H1 (cell line): Measurements from ENCODE around the gene SPTBN4. TPM values are rescaled to one million over a fixed set of nuclear protein-coding genes. Genes with fewer than 3 reads are reported as not detected.

Source experiments
- CTCF ChIA-PET: fragments of 300-600 bp; sonication (Branson Sonifier 250); formaldehyde crosslinking; loops from one replicate; lab custom pipeline; 2021; ENCODE audit not compliant: partially characterized antibody; lab: Charles Lee
- POLR2A ChIA-PET: fragments of 300-600 bp; sonication (Branson Sonifier 250); formaldehyde crosslinking; loops from one replicate; lab custom pipeline; 2021; ENCODE audit warnings: inconsistent platforms; ENCODE audit not compliant: partially characterized antibody; lab: Charles Lee
- DNase-seq, 2 experiments: peaks; one replicate each; pipeline versions ENCODE4 v3.0.0 to v3.0.0-alpha.2; 2010 to 2022; ENCODE audit warnings: low spot score in 2 of 2, low read depth in 1 of 2, mixed read lengths in 1 of 2
- FAIRE-seq: peaks from 2 replicates; lab custom pipeline; 2011; peaks lifted over from hg19 to GRCh38; lab: Jason Lieb, UNC
- H2AFZ ChIP-seq: 2 replicates; pipeline ENCODE4 v1.8.1; 2012; ENCODE audit warnings: low read length, inconsistent platforms
- H2AK5ac ChIP-seq: 2 replicates; pipeline ENCODE4 v1.6.1; 2013; ENCODE audit warnings: low read depth, low read length
- H2BK120ac ChIP-seq: replicated peaks from 2 replicates; pipeline ENCODE3; 2013; ENCODE audit warnings: low read depth, low read length, inconsistent platforms
- H2BK12ac ChIP-seq: 2 replicates; pipeline ENCODE4 v1.6.1; 2013; ENCODE audit warnings: low read depth, low read length
- H2BK15ac ChIP-seq: 2 replicates; pipeline ENCODE4 v1.6.1; 2013; ENCODE audit warnings: low read length
- H2BK20ac ChIP-seq: 2 replicates; pipeline ENCODE4 v1.6.1; 2013; ENCODE audit warnings: low read length
- H2BK5ac ChIP-seq: 2 replicates; pipeline ENCODE4 v1.6.1; 2013; ENCODE audit warnings: low read depth, low read length
- H3K14ac ChIP-seq: 2 replicates; pipeline ENCODE4 v1.6.1; 2013; ENCODE audit warnings: inconsistent platforms; ENCODE audit not compliant: insufficient read length
- H3K18ac ChIP-seq: 2 replicates; pipeline ENCODE4 v1.6.1; 2013; ENCODE audit warnings: low read length; ENCODE audit errors: extremely low read depth
- H3K23ac ChIP-seq: 2 replicates; pipeline ENCODE4 v1.6.1; 2013; ENCODE audit warnings: inconsistent platforms; ENCODE audit not compliant: insufficient read length
- H3K23me2 ChIP-seq: 2 replicates; pipeline ENCODE4 v1.6.1; 2013; ENCODE audit warnings: low read depth, low read length
- H3K27ac ChIP-seq: 2 replicates; pipeline ENCODE4 v1.6.1; 2011; ENCODE audit warnings: low read depth, low read length, inconsistent platforms
- H3K27me3 ChIP-seq, 4 experiments: replicated peaks in 1 of 4; 1 replicate in 1 of 4; 2 replicates in 3 of 4; pipeline versions ENCODE4 v1.6.1 to v1.8.1; 2011 to 2013; ENCODE audit warnings: low read length in 3 of 4, mild to moderate bottlenecking in 3 of 4, inconsistent platforms in 2 of 4, mixed read lengths in 2 of 4, moderate library complexity in 1 of 4; ENCODE audit not compliant: control insufficient read depth in 3 of 4, insufficient read depth in 3 of 4; ENCODE audit errors: extremely low read depth in 1 of 4
- H3K36me3 ChIP-seq, 4 experiments: 2 replicates each; pipeline versions ENCODE4 v1.6.1 to v1.8.1; 2011 to 2013; ENCODE audit warnings: mild to moderate bottlenecking in 4 of 4, low read length in 3 of 4, moderate library complexity in 2 of 4, control low read depth in 1 of 4, inconsistent platforms in 1 of 4; ENCODE audit not compliant: insufficient read depth in 4 of 4, control insufficient read depth in 2 of 4
- H3K4ac ChIP-seq: replicated peaks from 2 replicates; pipeline ENCODE3; 2013; ENCODE audit warnings: low read length, low read depth, mixed read lengths, inconsistent platforms; ENCODE audit not compliant: insufficient read length
- H3K4me1 ChIP-seq, 4 experiments: replicated peaks in 1 of 4; 1 replicate in 1 of 4; 2 replicates in 3 of 4; pipeline versions ENCODE4 v1.6.1 to v1.8.1; 2011 to 2013; ENCODE audit warnings: low read length in 3 of 4, inconsistent platforms in 2 of 4, mixed read lengths in 1 of 4; ENCODE audit not compliant: insufficient read depth in 4 of 4, control insufficient read depth in 3 of 4
- H3K4me2 ChIP-seq, 2 experiments: 2 replicates each; pipeline versions ENCODE4 v1.6.1 to v1.8.1; 2011 to 2013; ENCODE audit warnings: low read depth in 2 of 2, low read length in 2 of 2, control low read depth in 1 of 2, inconsistent platforms in 1 of 2, mild to moderate bottlenecking in 1 of 2; ENCODE audit not compliant: insufficient read depth in 1 of 2
- H3K4me3 ChIP-seq, 4 experiments: fragments of 200-600, 300-600 bp in 1 of 4; sonication (generic), shearing (Covaris generic), sonication (Bioruptor Twin) in 1 of 4; 2 replicates each; pipeline versions ENCODE4 v1.5.1 to v1.8.1; 2011 to 2016; ENCODE audit warnings: low read length in 4 of 4, low read depth in 3 of 4, control low read depth in 2 of 4, inconsistent platforms in 2 of 4, mild to moderate bottlenecking in 2 of 4, mixed read lengths in 1 of 4, moderate library complexity in 1 of 4; ENCODE audit not compliant: insufficient read depth in 2 of 4; ENCODE audit errors: extremely low read depth in 1 of 4
- H3K56ac ChIP-seq: replicated peaks from 2 replicates; pipeline ENCODE3; 2013; ENCODE audit warnings: low read depth, mild to moderate bottlenecking, mixed read lengths, low read length, inconsistent platforms; ENCODE audit not compliant: insufficient read length
- H3K79me1 ChIP-seq: 2 replicates; pipeline ENCODE4 v1.6.1; 2013; ENCODE audit warnings: low read depth, low read length, control low read depth
- H3K79me2 ChIP-seq, 2 experiments: 2 replicates each; pipeline versions ENCODE4 v1.6.1 to v1.8.1; 2012 to 2013; ENCODE audit warnings: low read length in 2 of 2, mild to moderate bottlenecking in 2 of 2, inconsistent platforms in 1 of 2; ENCODE audit not compliant: insufficient read depth in 2 of 2, control insufficient read depth in 1 of 2
- H3K9ac ChIP-seq, 4 experiments: replicated peaks in 1 of 4; 1 replicate in 1 of 4; 2 replicates in 3 of 4; pipeline versions ENCODE4 v1.6.1 to v1.8.1; 2011 to 2013; ENCODE audit warnings: low read depth in 3 of 4, low read length in 3 of 4, control low read depth in 2 of 4, mild to moderate bottlenecking in 2 of 4, moderate library complexity in 2 of 4, inconsistent platforms in 1 of 4; ENCODE audit errors: extremely low read depth in 1 of 4
- H3K9me3 ChIP-seq, 2 experiments: 2 replicates each; pipeline versions ENCODE4 v1.6.1 to v1.8.1; 2012 to 2013; ENCODE audit warnings: mild to moderate bottlenecking in 2 of 2, moderate library complexity in 2 of 2, control low read depth in 1 of 2, inconsistent platforms in 1 of 2, low read depth in 1 of 2, low read length in 1 of 2, mixed read lengths in 1 of 2; ENCODE audit not compliant: insufficient read depth in 2 of 2
- H4K20me1 ChIP-seq, 2 experiments: replicated peaks in 1 of 2; 2 replicates each; pipeline versions ENCODE3 to v1.8.1; 2011 to 2013; ENCODE audit warnings: inconsistent platforms in 2 of 2, low read length in 2 of 2, mild to moderate bottlenecking in 1 of 2; ENCODE audit not compliant: insufficient read depth in 2 of 2, control insufficient read depth in 1 of 2
- H4K5ac ChIP-seq: 2 replicates; pipeline ENCODE4 v1.6.1; 2013; ENCODE audit warnings: low read length, low read depth, mixed read lengths, inconsistent platforms; ENCODE audit not compliant: insufficient read length
- H4K8ac ChIP-seq: 2 replicates; pipeline ENCODE4 v1.8.0; 2013; ENCODE audit warnings: mild to moderate bottlenecking, moderate library complexity, low read length, inconsistent platforms; ENCODE audit not compliant: insufficient read depth; ENCODE audit errors: extremely low read depth
- H4K91ac ChIP-seq: replicated peaks from 2 replicates; pipeline ENCODE3; 2013; ENCODE audit warnings: low read length, mixed read lengths, inconsistent platforms; ENCODE audit not compliant: insufficient read length
- CTBP2 ChIP-seq: IDR thresholded peaks from 2 replicates; pipeline ENCODE4 v1.7.0; 2011; ENCODE audit warnings: borderline replicate concordance, mild to moderate bottlenecking, moderate library complexity, mixed read lengths, low read length; ENCODE audit not compliant: insufficient read depth, insufficient read length
- GABPA ChIP-seq: IDR thresholded peaks from 2 replicates; pipeline ENCODE4 v1.6.1; 2011; ENCODE audit warnings: mild to moderate bottlenecking, low read length, moderate library complexity, borderline replicate concordance; ENCODE audit not compliant: insufficient read depth
- GTF2F1 ChIP-seq: IDR thresholded peaks from 2 replicates; pipeline ENCODE4 v1.6.1; 2012; ENCODE audit warnings: low read depth, low read length, improper control_type of control experiment, borderline replicate concordance
- KDM5A ChIP-seq: fragments of 200-600 bp; IDR thresholded peaks from 2 replicates; pipeline ENCODE4 v1.7.1; 2012; ENCODE audit warnings: mild to moderate bottlenecking, low read length, inconsistent platforms, mixed read lengths
- RBBP5 ChIP-seq: IDR thresholded peaks from 2 replicates; pipeline ENCODE4 v1.7.1; 2012; ENCODE audit warnings: low read depth, mild to moderate bottlenecking, inconsistent platforms, low read length, moderate library complexity, borderline replicate concordance
- SIN3A ChIP-seq, 2 experiments: IDR thresholded peaks in 1 of 2; conservative IDR thresholded peaks in 1 of 2; 2 replicates each; pipeline ENCODE4 v1.6.1; 2011 to 2012; ENCODE audit warnings: low read length in 2 of 2, improper control_type of control experiment in 1 of 2, low read depth in 1 of 2, mild to moderate bottlenecking in 1 of 2
- TCF12 ChIP-seq: IDR thresholded peaks from 2 replicates; pipeline ENCODE4 v1.6.1; 2011; ENCODE audit warnings: low read depth, mild to moderate bottlenecking, low read length
- ZNF274 ChIP-seq: IDR thresholded peaks from 2 replicates; pipeline ENCODE4 v1.7.0; 2012; ENCODE audit warnings: low read length, borderline replicate concordance; ENCODE audit errors: extremely low read depth
- whole genome bisulfite sequencing, 2 experiments: shearing (Covaris generic) in 1 of 2; methylation state at CpG; one replicate each; pipeline versions ENCODE4 v1.1.6 to v1.1.7; 2013 to 2015; ENCODE audit warnings: low lambda C conversion rate in 2 of 2, mixed read lengths in 2 of 2, inconsistent platforms in 1 of 2, low coverage in 1 of 2, missing lambda C conversion rate in 1 of 2; ENCODE audit not compliant: insufficient replicate concordance in 2 of 2, insufficient coverage in 1 of 2, insufficient read length in 1 of 2; ENCODE audit errors: extremely low coverage in 1 of 2, missing lambda C conversion rate in 1 of 2; 5-methylcytosine and 5-hydroxymethylcytosine counted together
- polyA plus RNA-seq, 7 experiments: library from polyadenylated mRNA; depleted of rRNA in 3 of 7; stranded (reverse) in 5 of 7; unstranded in 2 of 7; fragments of >200 nt in 5 of 7; fragments of 200-250 nt in 2 of 7; gene quantifications; 1 replicate in 5 of 7; 2 replicates in 1 of 7; 4 replicates in 1 of 7; pipeline versions ENCODE4 v1.2.1 to v1.2.3, GENCODE V29; 2011 to 2013; ENCODE audit warnings: missing spikeins in 2 of 7, mixed read lengths in 2 of 7
- total RNA-seq: library from RNA; stranded (reverse); fragmentation: NEBNext Ultra II Directional; extraction: Animal tissue kit (Norgen Biotek cat#: 25700); gene quantifications from 2 replicates; pipeline ENCODE4 v1.2.1, GENCODE V29; 2021
- TF ChIP-seq, protein P1 (sequence below): IDR thresholded peaks from 2 replicates; pipeline ENCODE4 v1.6.1; 2012; ENCODE audit warnings: low read length, inconsistent platforms

SPTBN4 gene
- total and polyA plus RNA-seq, 2 of the 8 experiments (the other 6 are each of a cell fraction or from before 2014, with no cell fraction given): 1.9 to 3.0 TPM

DNA sequence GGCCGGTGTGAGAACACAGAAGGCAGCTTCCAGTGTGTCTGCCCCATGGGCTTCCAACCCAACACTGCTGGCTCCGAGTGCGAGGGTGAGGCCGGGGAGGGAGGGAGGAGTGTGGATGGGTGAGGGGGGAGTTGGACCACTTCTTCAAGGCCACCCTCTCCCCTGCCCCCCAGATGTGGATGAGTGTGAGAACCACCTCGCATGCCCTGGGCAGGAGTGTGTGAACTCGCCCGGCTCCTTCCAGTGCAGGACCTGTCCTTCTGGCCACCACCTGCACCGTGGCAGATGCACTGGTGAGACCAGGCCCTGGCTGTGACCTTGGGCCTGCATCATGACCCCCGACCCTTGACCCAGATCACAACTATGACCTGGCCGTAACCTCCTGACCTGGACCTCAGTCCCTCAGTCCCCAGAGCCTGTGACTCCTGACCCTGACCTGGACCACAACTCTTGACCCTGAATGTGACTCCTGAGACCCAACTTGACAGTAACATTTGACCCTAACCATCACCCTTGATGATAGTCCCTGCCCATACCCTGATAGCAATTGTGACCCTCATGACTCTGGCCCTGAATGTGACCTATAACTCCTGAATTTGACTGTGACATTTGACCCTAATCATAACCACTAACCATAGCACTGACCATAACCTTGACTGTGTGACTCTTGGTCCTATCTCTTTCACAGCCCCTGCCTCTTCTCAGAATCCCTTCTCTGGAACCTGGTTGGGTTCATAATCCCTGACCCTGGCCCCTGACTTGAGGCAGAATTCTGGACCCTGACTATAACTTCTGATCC is 145.3 kb downstream of the SPTBN4 start:
- Histone ChIP-seq H2BK5ac (no peak overlapping the region), H2AK5ac (no peak overlapping the region), H3K9ac (no peak overlapping the region), H3K23ac (no peak overlapping the region), H3K4me2 (peak overlapping the region in 1 of 2 experiments; percentile 91; a peak in 1 of 4 replicates), H3K79me1 (no peaks in the 10 kb centered on the region), H4K5ac (no peak overlapping the region), H3K23me2 (peaks cover 21% of the 10 kb centered on the region), H3K27ac (no peak overlapping the region), H3K4me1 (peaks cover 3 to 13% (median 10%) of the 10 kb centered on the region in 4 experiments; a peak in 6 of 7 replicates), H3K56ac (no peak overlapping the region), H2AFZ (no peak overlapping the region), H2BK15ac (0 out of 2 replicates have a peak overlapping the region, but pooled peaks have one; percentile 1), H4K20me1 (peaks cover 6 to 8% of the 10 kb centered on the region in 2 experiments), H2BK120ac (no peak overlapping the region), H3K9me3 (no peaks in the 10 kb centered on the region), H3K27me3 (peaks cover 2 to 49% (median 46%) of the 10 kb centered on the region in 4 experiments), H3K14ac (no peak overlapping the region), H3K36me3 (peaks cover 0 to 3% (median 0%) of the 10 kb centered on the region in 4 experiments; a peak in 2 of 8 replicates), H3K4ac (no peak overlapping the region), H3K4me3 (peak overlapping the region in 1 of 4 experiments; percentile 86; a peak in 1 of 8 replicates), H4K8ac (no peak overlapping the region; the same call in 1 of the 2 replicates), H3K18ac (no peak overlapping the region), H2BK12ac (no peak overlapping the region), H4K91ac (no peak overlapping the region), H2BK20ac (no peak overlapping the region), H3K79me2 (no peaks in the 10 kb centered on the region)
- POLR2A ChIA-PET: no interaction called here
- FAIRE-seq: no peak
- no peak for DNase-seq
- CTCF ChIA-PET: interaction anchor here (1.2 to 2.6 kb wide), 2 partner anchors 14 to 23 kb away, joined by 4 to 14 read pairs; no protein-coding TSS in a partner anchor
- 88% methylated on average over 10 of the region's 10 CpGs; no CpG with 5 or more reads in 1 of the 2 experiments for WGBS, 2 experiments
- TF ChIP-seq RBBP5 (no peak), CTBP2 (no peak), SIN3A (conservative IDR thresholded peaks at IDR 0.05 in 1 of 2, IDR thresholded peaks at IDR 0.05 in 1 of 2; ENCODE audit: low read depth in 1 of 2, low read length in 2 of 2) (no peak), GABPA (no peak), GTF2F1 (no peak), TCF12 (no peak), KDM5A (no peak), ZNF274 (no peak)
- TF ChIP-seq, protein P1, sequence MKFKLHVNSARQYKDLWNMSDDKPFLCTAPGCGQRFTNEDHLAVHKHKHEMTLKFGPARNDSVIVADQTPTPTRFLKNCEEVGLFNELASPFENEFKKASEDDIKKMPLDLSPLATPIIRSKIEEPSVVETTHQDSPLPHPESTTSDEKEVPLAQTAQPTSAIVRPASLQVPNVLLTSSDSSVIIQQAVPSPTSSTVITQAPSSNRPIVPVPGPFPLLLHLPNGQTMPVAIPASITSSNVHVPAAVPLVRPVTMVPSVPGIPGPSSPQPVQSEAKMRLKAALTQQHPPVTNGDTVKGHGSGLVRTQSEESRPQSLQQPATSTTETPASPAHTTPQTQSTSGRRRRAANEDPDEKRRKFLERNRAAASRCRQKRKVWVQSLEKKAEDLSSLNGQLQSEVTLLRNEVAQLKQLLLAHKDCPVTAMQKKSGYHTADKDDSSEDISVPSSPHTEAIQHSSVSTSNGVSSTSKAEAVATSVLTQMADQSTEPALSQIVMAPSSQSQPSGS: no peak
